ENCODE measurements around the gene SKAP2.

SKAP2 gene

GRCh38 chr7:26864309-26865093 lies at the start of gene SKAP2:
Gene SKAP2, minus strand, starts transcription at chr7:26864590. Its CDS starts 161 bp downstream, at chr7:26864429.
- DNase-seq = peak; percentile 100

GRCh38 chr7:26912933-26913536 lies 48.6 kb upstream of the SKAP2 start:
- no peak for DNase-seq

- DNase-seq = no peak
Measured at GRCh38 chr7:26912338-26912737, 47.9 kb upstream of the SKAP2 start.

GRCh38 chr7:26910221-26910620 lies 45.8 kb upstream of the SKAP2 start:
- no peak for DNase-seq

GRCh38 chr7:26900251-26900650 lies 35.9 kb upstream of the SKAP2 start:
- peak; percentile 79 for DNase-seq

- no peak for DNase-seq
Measured at GRCh38 chr7:26899519-26899918, 35.1 kb upstream of the SKAP2 start.

- DNase-seq = no peak
Measured at GRCh38 chr7:26898891-26899290, 34.5 kb upstream of the SKAP2 start.

GRCh38 chr7:26897928-26898327 lies 33.5 kb upstream of the SKAP2 start:
- no peak for DNase-seq

GRCh38 chr7:26891400-26892350 lies 27.3 kb upstream of the SKAP2 start:
- no peak for DNase-seq

- DNase-seq = no peak
Measured at GRCh38 chr7:26880852-26881251, 16.5 kb upstream of the SKAP2 start.

GRCh38 chr7:26879671-26880070 lies 15.3 kb upstream of the SKAP2 start:
- no peak for DNase-seq

- no peak for DNase-seq
Measured at GRCh38 chr7:26868841-26869495, 4.6 kb upstream of the SKAP2 start.

GRCh38 chr7:26865094-26865388 lies 651 bp upstream of the SKAP2 start:
- DNase-seq = no peak

GRCh38 chr7:26863518-26864308 lies 677 bp downstream of the SKAP2 start:
- DNase-seq = peak; percentile 63

GRCh38 chr7:26862834-26863233 lies 1.6 kb downstream of the SKAP2 start:
- DNase-seq = no peak

- DNase-seq = no peak
Measured at GRCh38 chr7:26861050-26861449, 3.3 kb downstream of the SKAP2 start.

- DNase-seq = peak; percentile 71
Measured at GRCh38 chr7:26860361-26860760, 4.0 kb downstream of the SKAP2 start.

GRCh38 chr7:26859720-26860119 lies 4.7 kb downstream of the SKAP2 start:
- no peak for DNase-seq

- DNase-seq = no peak
Measured at GRCh38 chr7:26858735-26859134, 5.7 kb downstream of the SKAP2 start.

- no peak for DNase-seq
Measured at GRCh38 chr7:26858241-26858715, 6.1 kb downstream of the SKAP2 start.

GRCh38 chr7:26857506-26858240 lies 6.7 kb downstream of the SKAP2 start:
- DNase-seq = peak; percentile 69

- no peak for DNase-seq
Measured at GRCh38 chr7:26857170-26857505, 7.3 kb downstream of the SKAP2 start.

Measured in NCI-H1092 treated with DMSO at 0.1 percent for 48 hours (cell line).